ENCODE data around the gene SPRED2. TPM values are rescaled to one million over a fixed set of nuclear protein-coding genes. Genes with fewer than 3 reads are reported as not detected.
A peak's percentile ranks its signal among the peaks of the same experiment; 100 is the strongest.

Gene SPRED2
- total and polyA plus RNA-seq, 2 experiments from 2014 or later, result 19.7 to 20.3 TPM

DNA sequence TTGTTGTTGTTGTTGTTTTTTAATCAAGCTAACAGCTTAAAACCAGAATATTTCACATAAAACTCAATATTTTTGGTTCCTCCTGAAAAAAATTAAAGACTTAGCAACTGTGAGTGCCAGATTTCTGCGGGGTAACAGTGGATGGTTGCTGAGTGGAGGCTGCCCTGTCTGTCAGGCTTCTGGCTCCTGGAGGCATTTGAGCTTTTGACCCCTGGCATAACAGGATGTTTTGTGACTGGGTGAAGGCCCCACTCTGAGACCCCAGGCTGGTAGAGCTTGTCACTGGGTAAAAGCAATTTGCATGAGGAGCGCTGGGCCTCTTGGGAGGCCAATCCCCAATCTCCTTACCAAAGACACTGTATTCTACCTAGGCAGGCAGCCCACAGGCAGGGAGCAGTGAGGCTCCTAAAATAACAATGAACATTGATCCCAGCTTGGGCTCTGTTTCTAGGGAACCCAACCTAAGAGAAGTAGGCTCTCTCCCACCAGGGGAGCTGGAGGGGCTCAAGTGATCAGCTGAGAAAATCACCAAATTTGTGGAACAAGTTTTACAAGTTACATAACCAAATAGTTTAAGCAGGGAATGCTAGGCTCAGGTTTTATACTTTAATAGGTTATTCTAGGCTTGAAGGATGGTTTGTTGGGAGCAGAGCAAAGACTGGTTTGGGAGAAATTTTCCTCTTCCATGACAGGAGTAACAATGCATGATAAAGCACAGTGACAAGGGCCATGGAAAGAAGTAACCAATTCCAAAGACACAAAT is 5.9 kb upstream of the SPRED2 start:
- no peaks in the 10 kb centered on the region for H3K36me3 ChIP-seq (ENCODE audit: low read depth)
- no peak overlapping the region for H3K9ac ChIP-seq
- H2AFZ ChIP-seq, result no peak overlapping the region
- H3K4me3 ChIP-seq, result no peak overlapping the region
- in situ Hi-C loops (cut with MboI), result no loop called here
- DNase-seq, result no peak
- no peaks in the 10 kb centered on the region for H3K9me2 ChIP-seq (ENCODE audit: insufficient read depth)
- no peaks in the 10 kb centered on the region for H4K20me1 ChIP-seq (ENCODE audit: insufficient read depth)
- H3K4me2 ChIP-seq (ENCODE audit: unreplicated experiment), result no peak overlapping the region
- H3K27me3 ChIP-seq (replicated peaks; ENCODE audit: insufficient read depth), result no peaks in the 10 kb centered on the region
- peaks cover 8% of the 10 kb centered on the region for H3K4me1 ChIP-seq (ENCODE audit: insufficient read depth)
- 97 to 100% methylated on average over 2 of the region's 2 CpGs for WGBS, 2 experiments (ENCODE audit: low coverage in 1 of 2, low lambda C conversion rate in 2 of 2, missing lambda C conversion rate in 2 of 2)
- TF ChIP-seq EZH2 (IDR thresholded peaks at IDR 0.05; ENCODE audit: insufficient read depth, poor library complexity, severe bottlenecking), result no peak
- no peak for TF ChIP-seq EZH2phosphoT487 (IDR thresholded peaks at IDR 0.05; ENCODE audit: insufficient read depth, low read depth)
- no peak overlapping the region for H3K27ac ChIP-seq
- H3K9me3 ChIP-seq (ENCODE audit: low read depth), result no peaks in the 10 kb centered on the region
- H3K79me2 ChIP-seq (ENCODE audit: insufficient read depth), result peaks cover 3% of the 10 kb centered on the region
- peaks cover 26% of the 10 kb centered on the region for H3F3A ChIP-seq (ENCODE audit: insufficient read depth)

DNA sequence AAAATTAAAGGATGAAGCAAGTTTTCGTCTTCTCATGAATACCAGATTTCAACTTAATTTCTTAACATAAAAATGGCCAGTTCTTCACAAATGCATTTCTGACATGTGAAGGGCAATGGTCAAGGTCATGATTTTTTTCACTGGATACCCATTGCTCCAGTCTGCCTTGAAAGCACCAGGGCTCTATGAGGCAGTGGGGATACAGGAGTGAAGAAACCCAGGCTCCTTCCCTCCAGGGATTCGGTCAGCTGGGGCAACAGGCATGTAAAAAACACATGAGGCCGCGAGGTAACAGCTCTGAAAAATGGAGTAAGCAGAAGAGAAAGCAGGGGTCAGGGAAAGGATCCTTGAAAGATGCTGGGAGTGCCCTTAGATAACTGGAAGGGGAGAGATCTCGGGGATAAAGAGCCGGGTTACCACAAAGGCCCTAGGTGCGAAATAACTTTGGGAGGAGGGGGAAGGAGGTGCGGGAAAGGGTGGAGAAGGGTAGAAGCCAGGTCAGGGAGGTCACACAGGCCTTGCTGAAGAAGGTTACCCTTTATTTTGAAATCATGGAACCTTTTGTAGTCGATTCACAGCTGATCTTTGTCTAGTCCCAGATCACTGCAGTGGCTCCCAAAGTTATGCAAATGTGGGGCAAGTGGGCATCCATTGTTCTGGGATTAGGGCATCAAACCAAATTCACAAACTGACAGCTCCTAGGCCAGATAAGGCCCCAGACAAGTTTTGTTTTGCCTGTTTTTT is 5.2 kb upstream of the SPRED2 start:
- in situ Hi-C loops (cut with MboI), result no loop called here
- Histone ChIP-seq H3K27me3 (replicated peaks; ENCODE audit: insufficient read depth) (no peaks in the 10 kb centered on the region), H3K4me3 (peak overlapping the region; percentile 86), H3K4me1 (ENCODE audit: insufficient read depth) (peaks cover 7% of the 10 kb centered on the region), H2AFZ (peak overlapping the region; percentile 86), H3K4me2 (ENCODE audit: unreplicated experiment) (peak overlapping the region; percentile 99), H3K27ac (peak overlapping the region; percentile 98), H3K9me2 (ENCODE audit: insufficient read depth) (no peaks in the 10 kb centered on the region), H3K9ac (peak overlapping the region; percentile 95), H3K36me3 (ENCODE audit: low read depth) (no peaks in the 10 kb centered on the region), H3F3A (ENCODE audit: insufficient read depth) (peaks cover 26% of the 10 kb centered on the region), H3K9me3 (ENCODE audit: low read depth) (no peaks in the 10 kb centered on the region), H3K79me2 (ENCODE audit: insufficient read depth) (peaks cover 10% of the 10 kb centered on the region), H4K20me1 (ENCODE audit: insufficient read depth) (no peaks in the 10 kb centered on the region)
- TF ChIP-seq EZH2 (IDR thresholded peaks at IDR 0.05; ENCODE audit: insufficient read depth, poor library complexity, severe bottlenecking), result no peak
- TF ChIP-seq EZH2phosphoT487 (IDR thresholded peaks at IDR 0.05; ENCODE audit: insufficient read depth, low read depth), result no peak
- 95% methylated on average over 9 of the region's 9 CpGs for WGBS, 2 experiments (ENCODE audit: low coverage in 1 of 2, low lambda C conversion rate in 2 of 2, missing lambda C conversion rate in 2 of 2)
- DNase-seq, result no peak

DNA sequence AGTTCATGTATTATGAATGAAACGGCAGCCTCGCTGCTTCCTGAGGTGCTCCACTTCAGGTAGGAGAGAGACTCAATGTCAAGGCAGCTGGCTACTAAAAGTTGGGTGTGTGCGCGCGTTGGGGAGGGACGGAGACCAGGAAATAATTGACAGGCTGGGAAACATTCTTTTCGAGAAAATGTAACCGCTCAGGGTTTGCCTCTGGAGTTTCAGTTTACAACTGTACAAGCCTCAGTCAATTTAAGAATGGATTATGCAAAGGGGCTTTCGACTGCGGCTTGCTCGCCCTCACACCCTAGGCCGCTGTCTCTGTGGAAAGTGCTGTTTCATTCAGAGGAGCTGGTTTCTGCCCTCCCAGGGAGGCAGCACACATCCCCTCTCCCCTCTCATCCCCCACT is 4.4 kb upstream of the SPRED2 start:
- Histone ChIP-seq H3F3A (ENCODE audit: insufficient read depth) (peaks cover 26% of the 10 kb centered on the region), H3K4me1 (ENCODE audit: insufficient read depth) (peaks cover 7% of the 10 kb centered on the region), H3K27me3 (replicated peaks; ENCODE audit: insufficient read depth) (no peaks in the 10 kb centered on the region), H3K9me2 (ENCODE audit: insufficient read depth) (no peaks in the 10 kb centered on the region), H3K9me3 (ENCODE audit: low read depth) (no peaks in the 10 kb centered on the region), H4K20me1 (ENCODE audit: insufficient read depth) (no peaks in the 10 kb centered on the region), H3K9ac (peak overlapping the region; percentile 95), H3K79me2 (ENCODE audit: insufficient read depth) (peaks cover 12% of the 10 kb centered on the region), H3K4me3 (peak overlapping the region; percentile 86), H2AFZ (peak overlapping the region; percentile 86), H3K4me2 (ENCODE audit: unreplicated experiment) (peak overlapping the region; percentile 99), H3K36me3 (ENCODE audit: low read depth) (no peaks in the 10 kb centered on the region), H3K27ac (peak overlapping the region; percentile 98)
- 3 to 6% methylated on average over 12 of the region's 12 CpGs for WGBS, 2 experiments (ENCODE audit: low coverage in 1 of 2, low lambda C conversion rate in 2 of 2, missing lambda C conversion rate in 2 of 2)
- DNase-seq, result peak; percentile 63
- TF ChIP-seq EZH2 (IDR thresholded peaks at IDR 0.05; ENCODE audit: insufficient read depth, poor library complexity, severe bottlenecking), result no peak
- TF ChIP-seq EZH2phosphoT487 (IDR thresholded peaks at IDR 0.05; ENCODE audit: insufficient read depth, low read depth), result no peak
- in situ Hi-C loops (cut with MboI), result no loop called here

DNA sequence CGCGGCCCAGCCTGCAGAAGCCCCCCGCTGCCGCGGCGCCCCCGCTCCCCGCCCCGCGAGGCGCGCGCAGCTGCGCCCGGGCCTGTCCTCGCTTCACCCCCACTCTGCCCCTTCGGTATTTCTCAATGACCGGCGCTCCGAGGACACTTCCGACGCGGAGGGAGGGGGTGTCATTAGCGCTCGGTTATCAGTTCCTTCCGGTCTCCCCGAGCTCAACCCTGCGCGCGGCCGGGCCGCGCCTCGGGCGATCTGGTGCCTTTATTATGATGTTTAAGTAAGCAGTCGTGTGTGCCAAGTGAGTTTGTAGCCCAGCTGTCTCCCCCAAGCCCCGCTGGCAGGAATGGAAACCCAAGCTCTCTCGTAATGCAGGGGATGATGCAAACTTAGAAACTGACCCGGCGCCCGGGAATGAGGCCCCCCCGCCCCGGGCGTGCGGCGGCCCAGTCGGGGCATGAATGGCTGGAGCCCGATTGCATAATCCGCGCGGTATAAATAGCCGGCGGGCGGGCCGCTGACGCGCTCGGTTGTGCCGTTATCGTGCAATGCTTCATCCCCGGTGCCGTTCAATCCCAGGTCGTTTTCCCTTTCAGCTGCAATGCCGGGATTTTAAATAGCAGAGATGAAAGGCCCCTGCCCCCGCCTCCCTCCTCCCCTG is 3.9 kb upstream of the SPRED2 start:
- peak overlapping the region; percentile 86 for H3K4me3 ChIP-seq
- no peaks in the 10 kb centered on the region for H3K9me3 ChIP-seq (ENCODE audit: low read depth)
- H3K27ac ChIP-seq, result peak overlapping the region; percentile 98
- H3K27me3 ChIP-seq (replicated peaks; ENCODE audit: insufficient read depth), result no peaks in the 10 kb centered on the region
- peak overlapping the region; percentile 99 for H3K4me2 ChIP-seq (ENCODE audit: unreplicated experiment)
- H2AFZ ChIP-seq, result peak overlapping the region; percentile 86
- whole genome bisulfite sequencing, 2 experiments (ENCODE audit: low coverage in 1 of 2, low lambda C conversion rate in 2 of 2, missing lambda C conversion rate in 2 of 2), result 1 to 2% methylated on average over 42 to 65 of the region's 65 CpGs
- peaks cover 17% of the 10 kb centered on the region for H3K79me2 ChIP-seq (ENCODE audit: insufficient read depth)
- H3K9ac ChIP-seq, result peak overlapping the region; percentile 95
- H4K20me1 ChIP-seq (ENCODE audit: insufficient read depth), result no peaks in the 10 kb centered on the region
- in situ Hi-C loops (cut with MboI), result no loop called here
- no peaks in the 10 kb centered on the region for H3K9me2 ChIP-seq (ENCODE audit: insufficient read depth)
- H3K4me1 ChIP-seq (ENCODE audit: insufficient read depth), result peaks cover 7% of the 10 kb centered on the region
- no peaks in the 10 kb centered on the region for H3K36me3 ChIP-seq (ENCODE audit: low read depth)
- peaks cover 26% of the 10 kb centered on the region for H3F3A ChIP-seq (ENCODE audit: insufficient read depth)
- no peak for TF ChIP-seq EZH2 (IDR thresholded peaks at IDR 0.05; ENCODE audit: insufficient read depth, poor library complexity, severe bottlenecking)
- TF ChIP-seq EZH2phosphoT487 (IDR thresholded peaks at IDR 0.05; ENCODE audit: insufficient read depth, low read depth), result no peak
- peak; percentile 97 for DNase-seq
